SK-N-SH treated with all-trans-retinoic acid at 6 μM for 48 hours (cell line): ENCODE data around the gene NCKAP5.
"Not testable (repeated sequence)": the region's sequence is repeated elsewhere in the genome, so short reads cannot be mapped to it uniquely, and the experiment has no call there.

Source experiments
- ATAC-seq: fragments of 200-7000 bp; cut with Tn5 transposase; 3 replicates; pipeline ENCODE4 v1.9.1; 2020; ENCODE audit warnings: mild to moderate bottlenecking, moderate library complexity
- ARNTL ChIP-seq: fragments of 450-650 bp; formaldehyde crosslinking; IDR thresholded peaks from 2 replicates; pipeline ENCODE4 v1.5.0; 2020; ENCODE audit warnings: low read depth, mild to moderate bottlenecking, moderate library complexity, borderline replicate concordance
- BACH2 ChIP-seq: fragments of 250-450 bp; sonication (Bioruptor Pico); IDR thresholded peaks from 2 replicates; pipeline ENCODE4 v1.9.0; 2021; ENCODE audit warnings: mild to moderate bottlenecking, borderline replicate concordance
- CSDC2 ChIP-seq: fragments of 250-450 bp; sonication (Bioruptor Pico); IDR thresholded peaks from 2 replicates; pipeline ENCODE4 v1.5.0; 2020; ENCODE audit warnings: mild to moderate bottlenecking, moderate library complexity
- ESRRG ChIP-seq: fragments of 250-450 bp; sonication (Bioruptor Pico); IDR thresholded peaks from 2 replicates; pipeline ENCODE4 v1.6.1; 2021; ENCODE audit warnings: mild to moderate bottlenecking
- GLIS3 ChIP-seq: fragments of 250-450 bp; sonication (Bioruptor Pico); IDR thresholded peaks from 2 replicates; pipeline ENCODE4 v1.5.0; 2020; ENCODE audit warnings: mild to moderate bottlenecking, moderate library complexity
- PPARA ChIP-seq: fragments of 250-450 bp; sonication (Bioruptor Pico); IDR thresholded peaks from 2 replicates; pipeline ENCODE4 v1.5.0; 2020; ENCODE audit warnings: mild to moderate bottlenecking, borderline replicate concordance
- RARB ChIP-seq: fragments of 250-450 bp; sonication (Bioruptor Pico); IDR thresholded peaks from 2 replicates; pipeline ENCODE4 v1.8.0; 2021; ENCODE audit warnings: mild to moderate bottlenecking, moderate library complexity
- SNAI2 ChIP-seq: fragments of 250-450 bp; sonication (Bioruptor Pico); IDR thresholded peaks from 2 replicates; pipeline ENCODE4 v1.5.0; 2020; ENCODE audit warnings: mild to moderate bottlenecking, moderate library complexity
- TOX ChIP-seq: fragments of 250-450 bp; sonication (Bioruptor Pico); IDR thresholded peaks from 2 replicates; pipeline ENCODE4 v1.8.0; 2021; ENCODE audit warnings: mild to moderate bottlenecking, moderate library complexity, borderline replicate concordance
- ZFP30 ChIP-seq: fragments of 450-650 bp; formaldehyde crosslinking; IDR thresholded peaks from 2 replicates; pipeline ENCODE4 v1.5.0; 2022; ENCODE audit warnings: mild to moderate bottlenecking, moderate library complexity
- ZNF70 ChIP-seq: fragments of 450-650 bp; formaldehyde crosslinking; IDR thresholded peaks from 2 replicates; pipeline ENCODE4 v1.5.0; 2020; ENCODE audit warnings: mild to moderate bottlenecking, moderate library complexity
- ZNF8 ChIP-seq: fragments of 450-650 bp; formaldehyde crosslinking; IDR thresholded peaks from 2 replicates; pipeline ENCODE4 v1.5.0; 2020; ENCODE audit warnings: mild to moderate bottlenecking, moderate library complexity
- TF ChIP-seq, protein P1 (sequence below): fragments of 250-450 bp; sonication (Bioruptor Pico); IDR thresholded peaks from 2 replicates; pipeline ENCODE4 v1.8.0; 2020; ENCODE audit warnings: mild to moderate bottlenecking, moderate library complexity, borderline replicate concordance
- TF ChIP-seq, protein P2 (sequence below): fragments of 250-450 bp; sonication (Bioruptor Pico); IDR thresholded peaks from 2 replicates; pipeline ENCODE4 v1.5.1; 2021; ENCODE audit warnings: mild to moderate bottlenecking, moderate library complexity
- TF ChIP-seq, protein P3 (sequence below): fragments of 250-450 bp; sonication (Bioruptor Pico); IDR thresholded peaks from 2 replicates; pipeline ENCODE4 v1.5.0; 2020; ENCODE audit warnings: mild to moderate bottlenecking, moderate library complexity
- TF ChIP-seq, protein P4 (sequence below): fragments of 250-450 bp; sonication (Bioruptor Pico); IDR thresholded peaks from 2 replicates; pipeline ENCODE4 v1.5.1; 2020; ENCODE audit warnings: low read depth, mild to moderate bottlenecking, moderate library complexity
- TF ChIP-seq, protein P5 (sequence below): fragments of 250-450 bp; sonication (Bioruptor Pico); IDR thresholded peaks from 2 replicates; pipeline ENCODE4 v1.8.0; 2021; ENCODE audit warnings: low read depth, mild to moderate bottlenecking, moderate library complexity, borderline replicate concordance

NCKAP5 gene

DNA sequence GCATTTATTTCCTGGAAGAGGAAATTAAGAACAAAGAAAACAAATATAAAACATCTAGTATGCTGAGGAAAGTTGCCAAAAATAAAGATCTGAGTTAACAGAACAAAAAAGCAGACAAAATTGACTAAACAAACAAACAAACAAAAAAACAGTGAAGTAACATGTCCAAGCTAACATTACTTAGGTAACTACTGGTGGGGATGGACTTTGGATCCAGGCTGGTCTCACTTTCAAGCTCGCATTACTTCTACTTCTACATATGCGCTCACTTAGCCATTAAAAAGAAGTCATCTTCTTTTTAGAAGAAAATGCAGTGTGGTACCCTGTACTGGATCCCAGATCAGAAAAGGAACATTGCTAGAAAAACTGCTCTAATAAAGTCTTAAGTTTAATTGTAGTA, 358.9 kb downstream of the NCKAP5 start:
- TF ChIP-seq CSDC2 (CRISPR knock-in tag) (no peak), SNAI2 (CRISPR knock-in tag) (no peak), PPARA (CRISPR knock-in tag) (no peak), TOX (no peak), ESRRG (CRISPR knock-in tag) (no peak), ZNF70 (CRISPR knock-in tag) (no peak), ARNTL (CRISPR knock-in tag) (no peak), ZFP30 (CRISPR knock-in tag) (no peak), ZNF8 (CRISPR knock-in tag) (no peak), GLIS3 (no peak)
- TF ChIP-seq, protein P1, sequence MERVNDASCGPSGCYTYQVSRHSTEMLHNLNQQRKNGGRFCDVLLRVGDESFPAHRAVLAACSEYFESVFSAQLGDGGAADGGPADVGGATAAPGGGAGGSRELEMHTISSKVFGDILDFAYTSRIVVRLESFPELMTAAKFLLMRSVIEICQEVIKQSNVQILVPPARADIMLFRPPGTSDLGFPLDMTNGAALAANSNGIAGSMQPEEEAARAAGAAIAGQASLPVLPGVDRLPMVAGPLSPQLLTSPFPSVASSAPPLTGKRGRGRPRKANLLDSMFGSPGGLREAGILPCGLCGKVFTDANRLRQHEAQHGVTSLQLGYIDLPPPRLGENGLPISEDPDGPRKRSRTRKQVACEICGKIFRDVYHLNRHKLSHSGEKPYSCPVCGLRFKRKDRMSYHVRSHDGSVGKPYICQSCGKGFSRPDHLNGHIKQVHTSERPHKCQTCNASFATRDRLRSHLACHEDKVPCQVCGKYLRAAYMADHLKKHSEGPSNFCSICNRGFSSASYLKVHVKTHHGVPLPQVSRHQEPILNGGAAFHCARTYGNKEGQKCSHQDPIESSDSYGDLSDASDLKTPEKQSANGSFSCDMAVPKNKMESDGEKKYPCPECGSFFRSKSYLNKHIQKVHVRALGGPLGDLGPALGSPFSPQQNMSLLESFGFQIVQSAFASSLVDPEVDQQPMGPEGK (CRISPR knock-in tag) = no peak
- TF ChIP-seq, protein P2, sequence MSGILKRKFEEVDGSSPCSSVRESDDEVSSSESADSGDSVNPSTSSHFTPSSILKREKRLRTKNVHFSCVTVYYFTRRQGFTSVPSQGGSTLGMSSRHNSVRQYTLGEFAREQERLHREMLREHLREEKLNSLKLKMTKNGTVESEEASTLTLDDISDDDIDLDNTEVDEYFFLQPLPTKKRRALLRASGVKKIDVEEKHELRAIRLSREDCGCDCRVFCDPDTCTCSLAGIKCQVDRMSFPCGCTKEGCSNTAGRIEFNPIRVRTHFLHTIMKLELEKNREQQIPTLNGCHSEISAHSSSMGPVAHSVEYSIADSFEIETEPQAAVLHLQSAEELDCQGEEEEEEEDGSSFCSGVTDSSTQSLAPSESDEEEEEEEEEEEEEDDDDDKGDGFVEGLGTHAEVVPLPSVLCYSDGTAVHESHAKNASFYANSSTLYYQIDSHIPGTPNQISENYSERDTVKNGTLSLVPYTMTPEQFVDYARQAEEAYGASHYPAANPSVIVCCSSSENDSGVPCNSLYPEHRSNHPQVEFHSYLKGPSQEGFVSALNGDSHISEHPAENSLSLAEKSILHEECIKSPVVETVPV (CRISPR knock-in tag) = no peak
- TF ChIP-seq, protein P3, sequence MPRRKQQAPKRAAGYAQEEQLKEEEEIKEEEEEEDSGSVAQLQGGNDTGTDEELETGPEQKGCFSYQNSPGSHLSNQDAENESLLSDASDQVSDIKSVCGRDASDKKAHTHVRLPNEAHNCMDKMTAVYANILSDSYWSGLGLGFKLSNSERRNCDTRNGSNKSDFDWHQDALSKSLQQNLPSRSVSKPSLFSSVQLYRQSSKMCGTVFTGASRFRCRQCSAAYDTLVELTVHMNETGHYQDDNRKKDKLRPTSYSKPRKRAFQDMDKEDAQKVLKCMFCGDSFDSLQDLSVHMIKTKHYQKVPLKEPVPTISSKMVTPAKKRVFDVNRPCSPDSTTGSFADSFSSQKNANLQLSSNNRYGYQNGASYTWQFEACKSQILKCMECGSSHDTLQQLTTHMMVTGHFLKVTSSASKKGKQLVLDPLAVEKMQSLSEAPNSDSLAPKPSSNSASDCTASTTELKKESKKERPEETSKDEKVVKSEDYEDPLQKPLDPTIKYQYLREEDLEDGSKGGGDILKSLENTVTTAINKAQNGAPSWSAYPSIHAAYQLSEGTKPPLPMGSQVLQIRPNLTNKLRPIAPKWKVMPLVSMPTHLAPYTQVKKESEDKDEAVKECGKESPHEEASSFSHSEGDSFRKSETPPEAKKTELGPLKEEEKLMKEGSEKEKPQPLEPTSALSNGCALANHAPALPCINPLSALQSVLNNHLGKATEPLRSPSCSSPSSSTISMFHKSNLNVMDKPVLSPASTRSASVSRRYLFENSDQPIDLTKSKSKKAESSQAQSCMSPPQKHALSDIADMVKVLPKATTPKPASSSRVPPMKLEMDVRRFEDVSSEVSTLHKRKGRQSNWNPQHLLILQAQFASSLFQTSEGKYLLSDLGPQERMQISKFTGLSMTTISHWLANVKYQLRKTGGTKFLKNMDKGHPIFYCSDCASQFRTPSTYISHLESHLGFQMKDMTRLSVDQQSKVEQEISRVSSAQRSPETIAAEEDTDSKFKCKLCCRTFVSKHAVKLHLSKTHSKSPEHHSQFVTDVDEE = no peak
- TF ChIP-seq, protein P4, sequence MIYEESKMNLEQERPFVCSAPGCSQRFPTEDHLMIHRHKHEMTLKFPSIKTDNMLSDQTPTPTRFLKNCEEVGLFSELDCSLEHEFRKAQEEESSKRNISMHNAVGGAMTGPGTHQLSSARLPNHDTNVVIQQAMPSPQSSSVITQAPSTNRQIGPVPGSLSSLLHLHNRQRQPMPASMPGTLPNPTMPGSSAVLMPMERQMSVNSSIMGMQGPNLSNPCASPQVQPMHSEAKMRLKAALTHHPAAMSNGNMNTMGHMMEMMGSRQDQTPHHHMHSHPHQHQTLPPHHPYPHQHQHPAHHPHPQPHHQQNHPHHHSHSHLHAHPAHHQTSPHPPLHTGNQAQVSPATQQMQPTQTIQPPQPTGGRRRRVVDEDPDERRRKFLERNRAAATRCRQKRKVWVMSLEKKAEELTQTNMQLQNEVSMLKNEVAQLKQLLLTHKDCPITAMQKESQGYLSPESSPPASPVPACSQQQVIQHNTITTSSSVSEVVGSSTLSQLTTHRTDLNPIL (CRISPR knock-in tag) = no peak
- TF ChIP-seq, protein P5, sequence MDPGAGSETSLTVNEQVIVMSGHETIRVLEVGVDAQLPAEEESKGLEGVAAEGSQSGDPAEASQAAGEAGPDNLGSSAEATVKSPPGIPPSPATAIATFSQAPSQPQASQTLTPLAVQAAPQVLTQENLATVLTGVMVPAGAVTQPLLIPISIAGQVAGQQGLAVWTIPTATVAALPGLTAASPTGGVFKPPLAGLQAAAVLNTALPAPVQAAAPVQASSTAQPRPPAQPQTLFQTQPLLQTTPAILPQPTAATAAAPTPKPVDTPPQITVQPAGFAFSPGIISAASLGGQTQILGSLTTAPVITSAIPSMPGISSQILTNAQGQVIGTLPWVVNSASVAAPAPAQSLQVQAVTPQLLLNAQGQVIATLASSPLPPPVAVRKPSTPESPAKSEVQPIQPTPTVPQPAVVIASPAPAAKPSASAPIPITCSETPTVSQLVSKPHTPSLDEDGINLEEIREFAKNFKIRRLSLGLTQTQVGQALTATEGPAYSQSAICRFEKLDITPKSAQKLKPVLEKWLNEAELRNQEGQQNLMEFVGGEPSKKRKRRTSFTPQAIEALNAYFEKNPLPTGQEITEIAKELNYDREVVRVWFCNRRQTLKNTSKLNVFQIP = no peak
- no peak for ATAC-seq

DNA sequence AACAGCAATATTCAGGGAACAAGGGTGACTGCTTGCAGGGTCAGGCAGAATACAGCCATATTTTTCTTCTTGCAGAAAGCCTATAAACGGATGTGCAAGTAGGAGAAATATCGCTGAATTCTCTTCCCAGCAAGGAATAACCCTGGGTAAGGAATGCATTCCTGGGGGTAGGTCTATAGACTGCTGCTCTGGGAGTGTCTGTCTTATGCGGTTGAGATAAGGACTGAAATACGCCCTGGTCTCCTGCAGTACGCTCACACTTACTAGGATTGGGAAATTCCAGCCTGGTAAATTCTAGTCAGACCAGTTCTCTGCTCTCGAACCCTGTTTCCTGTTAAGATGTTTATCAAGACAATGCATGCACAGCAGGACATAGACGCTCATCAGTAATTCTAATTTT, 361.6 kb downstream of the NCKAP5 start:
- not testable (repeated sequence) for ATAC-seq

DNA sequence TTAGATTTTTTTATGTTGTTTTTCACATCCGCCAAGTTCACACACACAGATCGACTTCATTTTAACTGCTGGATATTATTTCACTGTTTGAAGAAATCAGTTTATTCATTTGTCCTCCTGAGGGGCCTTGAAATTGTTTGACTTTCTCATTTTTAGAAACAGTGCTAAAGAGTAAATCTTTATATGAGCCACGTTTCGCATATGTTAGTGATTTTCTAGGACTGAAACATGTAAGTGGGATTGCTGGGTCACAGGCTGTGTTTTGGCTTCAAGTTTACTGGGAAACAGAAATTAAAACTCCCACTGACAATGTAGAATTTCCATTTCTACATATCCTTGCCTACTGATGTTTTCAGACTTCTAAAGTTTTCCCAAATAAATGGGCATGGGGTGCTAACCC, 363.8 kb downstream of the NCKAP5 start:
- ATAC-seq = no peak
- TF ChIP-seq PPARA (CRISPR knock-in tag) (no peak), BACH2 (CRISPR knock-in tag) (no peak), GLIS3 (no peak), ZNF8 (CRISPR knock-in tag) (no peak), RARB (CRISPR knock-in tag) (no peak), SNAI2 (CRISPR knock-in tag) (no peak)
- TF ChIP-seq, protein P4 (CRISPR knock-in tag) = no peak
- TF ChIP-seq, protein P5 = no peak
- TF ChIP-seq, protein P1 (CRISPR knock-in tag) = no peak
